Fibroblast of lung (primary cell): Measurements from ENCODE around the gene TESK2.

ENCODE experiments used
- CTCF ChIP-seq, 2 donors: IDR thresholded peaks in 1 of 2; conservative IDR thresholded peaks in 1 of 2; 1 replicate in 1 of 2; 2 replicates in 1 of 2; pipeline ENCODE4 v1.5.1; 2011 to 2012; ENCODE audit warnings: low read length in 2 of 2, control low read depth in 1 of 2, inconsistent platforms in 1 of 2, low read depth in 1 of 2, mild to moderate bottlenecking in 1 of 2
- EZH2 ChIP-seq: IDR thresholded peaks from 2 replicates; pipeline ENCODE4 v1.5.1; 2012; ENCODE audit warnings: low read length, control low read depth, mild to moderate bottlenecking; ENCODE audit errors: missing control alignments

GRCh38 chr1:45490121-45490625 is 790 bp downstream of the TESK2 start:
- TF ChIP-seq CTCF (conservative IDR thresholded peaks at IDR 0.05 in 1 of 2, IDR thresholded peaks at IDR 0.05 in 1 of 2; ENCODE audit: low read depth in 1 of 2, low read length in 2 of 2) = no peak
- no peak for TF ChIP-seq EZH2
